NCI-H446 (cell line): Measurements from ENCODE around the gene AK6.
"Not testable (repeated sequence)": the region's sequence is repeated elsewhere in the genome, so short reads cannot be mapped to it uniquely, and the experiment has no call there.

ENCODE experiments used
- DNase-seq, 2 experiments: peaks; one replicate each; lab custom pipeline; 2025; lab: John Stamatoyannopoulos, UW

The AK6 gene

DNA sequence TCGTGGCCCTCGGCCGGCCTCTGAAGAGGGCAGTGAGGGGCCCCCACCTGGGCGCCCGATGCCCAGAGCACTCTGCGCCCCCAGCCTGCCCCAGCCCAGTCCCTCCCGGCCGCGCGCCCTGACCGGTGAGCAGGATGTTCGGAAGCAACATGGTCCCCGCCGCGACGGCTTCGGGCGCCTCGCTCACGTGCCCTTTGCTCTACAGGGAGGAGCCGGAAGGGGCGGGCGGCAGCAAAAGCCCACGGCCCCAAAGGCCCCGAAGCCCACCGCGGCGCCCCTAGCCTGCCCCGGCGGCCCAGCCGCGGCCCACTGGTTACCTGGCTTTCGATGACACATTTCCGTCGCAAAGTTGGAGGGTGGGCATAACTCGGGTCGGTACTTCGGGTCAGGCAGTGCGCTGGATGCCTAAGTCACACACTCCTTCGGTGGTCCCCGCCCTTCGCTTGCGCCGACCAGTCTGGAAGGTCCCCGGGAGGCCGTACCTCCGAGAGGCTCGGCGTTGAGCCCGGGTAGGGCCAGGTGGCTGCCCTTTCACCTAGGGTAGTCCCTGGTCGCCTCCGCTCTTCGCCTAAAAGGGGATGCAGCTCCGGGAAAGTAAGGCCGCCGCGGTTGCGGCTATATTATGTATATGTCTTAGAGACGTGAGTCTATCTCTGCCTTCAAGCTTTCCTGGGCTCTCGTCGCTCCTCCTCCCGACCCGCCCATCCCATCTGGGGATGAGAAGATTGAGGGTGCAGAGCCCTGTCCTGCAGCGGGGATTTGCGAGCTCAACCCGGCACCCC is at the start of gene AK6, which contains the start of the genes RAD17 and TAF9:
TSS of gene AK6 (minus strand) at position 181 of the 782 bp plus-strand sequence. CDS start at position 151, 30 bp downstream.
TSS of gene RAD17 (plus strand) at position 479 of the 782 bp plus-strand sequence. CDS start 2,391 bp downstream, outside the sequence.
TSS of gene TAF9 (minus strand) at position 181 of the 782 bp plus-strand sequence. CDS start 3,783 bp downstream, outside the sequence.
- peak; percentile 88 to 89 for DNase-seq

DNA sequence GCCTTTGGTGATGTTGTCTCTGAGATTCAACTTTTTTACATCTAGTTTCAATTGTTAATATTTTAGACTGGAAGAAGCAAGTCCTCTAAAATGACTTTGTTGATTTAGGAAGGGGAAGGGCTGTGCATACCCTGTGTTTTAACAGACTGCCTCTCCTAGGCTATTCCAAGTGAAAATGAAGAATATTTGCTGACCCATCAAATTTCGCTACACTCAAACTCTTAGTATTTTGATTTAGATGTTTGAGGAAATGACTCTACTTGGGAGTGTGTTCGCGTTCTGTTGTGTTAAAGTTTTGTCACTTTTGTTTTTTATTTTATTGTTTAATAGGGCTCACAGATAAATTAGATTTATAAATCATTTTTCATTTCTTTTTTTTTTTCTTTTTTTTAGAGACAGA is 49.2 kb upstream of the AK6 start:
- DNase-seq = no peak

DNA sequence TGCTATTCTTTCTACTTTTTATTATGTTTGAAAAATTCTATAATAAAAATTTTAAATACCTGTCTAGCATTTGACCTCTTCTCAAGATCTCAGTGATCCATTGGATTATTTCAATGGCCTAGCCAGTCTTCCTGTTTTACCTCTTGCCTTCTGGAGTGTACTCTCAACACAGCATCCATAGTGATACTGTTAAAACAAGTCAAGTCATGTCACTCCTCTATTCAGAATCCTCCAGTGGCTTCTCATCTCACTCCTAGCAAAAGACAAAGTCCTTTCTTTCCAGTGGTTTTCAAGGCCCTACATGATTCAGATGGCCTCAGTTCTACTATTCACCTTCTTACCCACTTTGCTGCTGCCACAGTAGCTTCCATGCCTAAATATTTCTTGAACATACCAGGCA is 47.4 kb upstream of the AK6 start:
- no peak for DNase-seq

DNA sequence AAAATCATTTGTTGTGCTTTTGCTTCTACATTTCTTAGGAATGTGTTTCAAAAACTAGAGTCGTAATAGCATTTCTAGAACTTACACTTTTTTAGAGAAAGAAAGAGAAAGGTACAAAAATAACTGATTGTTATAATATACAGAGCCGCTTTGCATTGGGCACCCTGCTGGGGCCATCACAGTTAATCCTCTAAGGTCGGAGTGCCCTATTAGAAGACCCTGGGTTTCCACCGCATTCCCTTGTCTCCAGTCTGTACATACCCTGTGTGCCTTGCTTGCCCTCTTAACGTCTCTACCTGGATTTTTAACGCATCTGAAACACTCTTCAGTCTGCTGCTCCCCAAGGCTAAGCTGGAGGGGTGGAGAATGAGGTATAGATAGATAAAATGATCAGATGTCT is 46.9 kb upstream of the AK6 start:
- no peak for DNase-seq

DNA sequence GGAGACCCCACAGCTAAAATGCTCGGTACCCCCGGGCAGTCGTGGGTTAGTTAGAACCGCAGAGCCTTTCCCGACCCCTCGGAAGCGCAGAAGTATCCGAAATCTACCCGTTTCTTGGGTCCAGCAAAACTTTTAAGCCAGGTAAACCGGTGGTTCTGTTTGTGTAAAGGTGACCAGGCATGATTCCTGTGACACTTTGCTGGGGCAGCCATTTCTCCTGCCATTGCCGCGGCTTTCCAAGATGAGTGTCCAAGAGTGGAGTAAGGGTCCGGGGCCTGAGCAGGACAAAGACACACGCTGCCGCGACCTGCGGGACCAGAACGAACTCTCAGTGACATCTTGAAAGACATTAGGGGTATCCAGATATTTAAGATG is 46.3 kb upstream of the AK6 start:
- no peak for DNase-seq

DNA sequence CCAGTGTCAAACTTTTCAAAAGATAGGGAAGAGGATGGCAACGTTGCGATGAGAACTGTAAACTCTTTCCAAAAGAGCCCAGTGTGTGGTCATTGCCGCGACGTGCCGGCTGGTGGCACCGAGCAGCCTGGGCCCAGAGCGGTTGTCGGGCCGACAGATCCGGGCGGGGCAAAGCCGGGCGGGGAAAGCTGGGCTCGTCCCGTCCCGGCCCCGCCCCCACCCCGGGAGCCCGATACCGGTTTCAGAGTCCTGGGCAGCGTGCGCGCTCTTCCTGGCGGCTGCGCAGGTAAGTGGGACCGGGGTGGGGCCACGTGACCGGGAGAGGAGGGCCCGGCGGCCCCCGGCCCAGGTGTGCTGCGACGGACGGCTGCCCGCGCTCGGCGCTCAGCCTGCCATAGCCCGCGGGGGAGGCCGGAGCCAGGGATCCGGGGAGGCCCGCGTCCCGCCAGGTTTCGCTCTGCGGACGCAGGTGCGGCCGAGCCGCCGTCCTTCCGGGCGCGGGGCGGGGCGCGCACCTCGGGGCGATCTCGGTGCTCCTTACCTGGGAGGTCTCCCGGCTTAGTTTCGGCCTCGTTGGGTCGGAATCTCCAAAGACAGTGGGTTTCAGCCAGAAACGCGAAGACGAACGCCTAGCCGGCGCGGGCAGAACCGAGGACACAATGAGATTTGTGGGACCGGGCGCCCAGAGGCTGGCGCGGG is 45.7 kb upstream of the AK6 start, which contains the start of gene MARVELD2:
TSS of gene MARVELD2 (plus strand) at position 232 of the 699 bp plus-strand sequence. CDS start 4,270 bp downstream, outside the sequence.
- DNase-seq = no peak

DNA sequence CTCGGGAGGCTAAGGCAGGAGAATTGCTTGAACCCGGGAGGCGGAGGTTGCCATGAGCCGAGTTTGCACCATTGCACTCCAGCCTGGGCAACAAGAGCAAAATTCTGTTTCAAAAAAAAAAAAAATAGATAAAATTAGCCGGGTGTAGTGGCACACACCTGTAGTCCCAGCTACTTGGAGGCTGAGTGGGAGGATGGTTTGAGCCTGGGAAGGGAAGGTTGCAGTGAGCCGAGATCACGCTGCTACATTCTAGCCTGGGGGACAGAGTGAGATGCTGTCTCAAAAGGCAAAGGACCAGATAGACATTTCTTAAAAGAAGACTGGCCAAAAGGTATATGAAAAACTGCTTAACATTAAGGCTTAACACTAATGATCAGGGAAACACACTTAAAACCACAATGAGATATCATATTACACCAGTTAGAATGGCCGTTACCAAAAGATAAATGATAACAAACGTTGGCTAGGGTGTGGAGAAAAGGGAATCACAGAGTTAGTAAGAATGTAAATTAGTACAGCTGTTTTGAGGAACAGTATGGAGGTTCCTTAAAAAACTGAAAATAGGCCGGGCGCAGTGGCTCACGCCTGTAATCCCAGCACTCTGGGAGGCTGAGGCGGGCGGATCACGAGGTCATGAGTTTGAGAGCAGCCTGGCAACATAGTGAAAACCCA is 35.5 kb upstream of the AK6 start:
- no peak for DNase-seq

DNA sequence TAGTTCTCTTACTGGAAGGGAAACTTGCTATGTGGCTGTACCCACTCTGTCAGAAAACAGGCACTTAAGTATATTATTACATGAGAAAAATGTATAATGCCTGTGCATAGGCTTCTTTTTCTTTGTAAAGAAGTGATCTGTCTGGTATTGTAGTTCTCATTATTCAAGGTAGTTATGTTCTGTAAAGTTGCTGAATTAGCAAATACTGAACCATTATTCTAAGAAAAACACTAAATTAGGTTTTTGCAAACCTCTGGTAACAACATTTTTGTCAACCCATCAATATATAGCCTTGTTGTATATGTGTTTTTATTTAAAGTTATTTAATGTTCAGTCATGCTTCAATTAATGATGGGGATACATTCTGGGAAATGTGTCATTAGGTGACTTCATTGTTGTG is 9.1 kb upstream of the AK6 start:
- DNase-seq = no peak

DNA sequence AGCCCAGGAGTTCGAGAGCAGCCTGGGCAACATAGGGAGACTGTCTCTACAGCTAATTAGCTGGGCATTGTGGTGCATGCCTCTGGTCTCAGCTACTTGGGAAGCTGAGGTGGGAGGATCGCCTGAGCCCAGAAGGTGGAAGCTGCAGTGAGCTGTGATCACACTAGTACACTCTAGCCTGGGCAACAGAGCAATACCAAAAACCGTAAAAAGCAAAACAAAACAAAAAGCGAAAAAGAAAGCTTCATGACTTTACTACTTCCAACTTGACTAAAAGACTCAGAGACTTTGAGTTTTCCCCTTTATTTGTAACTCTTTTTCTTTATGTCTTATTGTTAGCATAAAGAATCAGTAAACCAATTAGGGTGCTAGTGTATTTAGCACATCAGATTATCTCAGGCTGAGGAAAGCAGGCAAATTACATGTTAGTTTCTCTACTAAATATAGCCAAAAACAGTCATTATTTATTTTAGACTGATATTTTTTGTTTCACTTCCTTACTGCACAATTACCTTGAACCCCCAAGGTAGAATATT is 5.7 kb upstream of the AK6 start:
- no peak for DNase-seq

DNA sequence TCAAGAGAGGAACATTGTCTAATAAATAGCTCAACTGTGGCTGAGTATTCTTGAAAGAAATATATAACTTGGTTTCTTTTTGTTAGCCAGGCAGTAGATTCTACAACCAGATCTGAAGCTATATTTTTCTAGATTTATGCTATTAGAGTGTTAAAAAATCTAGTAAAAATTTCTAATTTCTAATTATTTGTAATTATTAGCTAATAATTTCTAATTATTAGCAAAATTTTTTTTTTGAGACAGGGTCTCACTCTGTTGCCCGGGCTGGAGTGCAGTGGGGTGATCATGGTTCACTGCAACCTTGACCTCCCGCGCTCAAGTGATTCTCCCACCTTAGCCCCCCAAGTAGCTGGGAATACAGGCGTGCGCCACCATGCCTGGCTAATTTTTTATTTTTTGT is 3.1 kb upstream of the AK6 start:
- DNase-seq = no peak

DNA sequence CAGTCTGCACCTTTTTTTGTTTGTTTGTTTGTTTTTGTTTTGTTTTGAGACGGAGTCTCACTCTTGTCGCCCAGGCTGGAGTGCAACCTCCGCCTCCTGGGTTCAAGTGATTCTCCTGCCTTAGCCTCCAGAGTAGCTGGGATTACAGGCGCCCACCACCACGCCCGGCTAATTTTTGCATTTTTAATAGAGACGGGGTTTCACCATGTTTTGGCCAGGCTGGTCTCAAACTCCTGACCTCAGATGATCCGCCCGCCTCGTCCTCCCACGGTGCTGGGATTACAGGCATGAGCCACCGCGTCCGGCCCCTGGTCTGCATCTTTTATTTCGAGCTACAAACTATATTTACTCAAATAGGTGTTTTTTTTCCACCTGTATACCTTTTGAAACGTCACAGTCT is 1.0 kb upstream of the AK6 start:
- DNase-seq = not testable (repeated sequence)

DNA sequence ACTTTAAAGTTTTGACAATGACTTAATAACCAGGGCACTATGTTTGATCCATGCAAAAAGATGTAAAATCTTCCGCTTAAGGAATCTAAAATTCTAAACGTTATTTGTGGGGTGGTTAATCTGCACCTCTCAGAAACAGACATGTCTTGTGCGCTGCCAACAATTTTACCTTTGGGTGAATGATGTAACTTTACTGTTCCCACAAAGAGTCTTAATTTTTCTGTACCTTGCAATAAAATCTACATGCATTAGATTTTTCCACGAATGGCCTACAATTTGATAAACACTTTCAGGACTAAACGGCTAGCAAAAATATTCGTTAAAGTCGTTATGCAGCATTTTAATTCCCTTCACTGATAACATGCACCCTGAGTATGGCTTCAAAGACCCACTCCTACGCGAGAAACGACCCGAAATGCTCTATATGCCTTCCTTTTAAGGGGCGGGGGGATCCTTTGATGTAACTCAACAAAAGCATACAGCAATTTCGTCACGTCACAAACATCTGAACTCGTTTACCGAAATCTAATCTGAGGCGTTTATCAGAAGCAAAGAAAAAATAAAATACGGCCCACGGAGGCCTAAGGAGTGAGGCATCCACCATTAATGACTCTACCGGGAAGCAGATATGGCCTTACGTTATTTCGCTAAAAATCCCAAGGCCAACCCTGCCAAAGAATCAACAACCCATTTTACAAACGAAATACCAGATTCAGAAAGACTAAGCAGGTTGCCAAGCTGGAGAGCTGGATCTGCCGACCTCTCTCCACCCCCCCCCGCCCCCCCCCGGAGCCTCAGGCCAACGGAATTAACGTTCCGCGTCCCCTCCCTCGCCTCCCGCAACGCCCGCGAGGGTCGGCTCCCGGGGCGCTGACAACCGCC is 621 bp downstream of the AK6 start:
- DNase-seq = peak in 1 of 2 experiments; percentile 27

DNA sequence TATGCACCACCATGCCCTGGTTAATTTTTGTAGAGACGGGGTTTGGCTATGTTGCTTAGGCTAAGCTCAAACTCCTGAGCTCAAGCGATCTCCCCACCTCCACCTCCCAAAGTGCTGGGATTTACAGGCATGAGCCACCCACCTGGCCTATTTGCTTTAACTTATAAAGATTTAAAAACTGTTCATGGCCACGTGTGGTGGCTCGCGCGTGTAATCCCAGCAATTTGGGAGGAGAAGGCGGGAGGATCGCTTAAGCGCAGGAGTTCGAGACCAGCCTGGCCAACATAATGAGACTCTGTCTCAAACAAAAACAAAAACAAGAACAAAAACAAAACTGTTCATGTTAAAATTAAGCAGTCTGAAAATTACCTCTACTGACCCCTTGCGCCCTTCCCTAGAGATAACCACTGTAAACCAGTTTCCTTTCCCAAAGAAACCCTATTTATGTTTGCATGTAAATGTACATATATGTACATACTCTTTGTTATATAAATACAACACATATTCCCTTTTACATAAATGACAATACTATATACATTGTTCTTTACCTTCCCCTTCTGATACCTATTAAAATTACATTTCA is 1.5 kb downstream of the AK6 start:
- no peak for DNase-seq

DNA sequence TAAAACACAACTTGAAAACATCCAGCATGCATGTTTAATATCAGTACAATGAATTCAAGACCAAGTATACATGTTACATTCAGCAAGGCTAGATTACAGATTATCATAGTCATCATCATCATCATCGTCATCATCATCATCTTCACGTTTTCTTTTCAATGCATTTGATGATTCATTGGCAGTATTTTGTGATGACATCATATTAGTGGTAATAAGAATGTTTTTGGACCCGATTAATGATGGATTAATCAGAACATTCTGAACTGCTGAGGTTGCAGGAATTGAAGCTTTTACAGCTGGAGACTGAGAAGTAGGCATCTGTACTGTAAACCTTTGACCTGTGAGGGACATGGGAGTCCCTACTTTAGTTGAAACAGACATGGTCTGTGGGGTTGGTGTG is 4.5 kb downstream of the AK6 start:
- DNase-seq = no peak

DNA sequence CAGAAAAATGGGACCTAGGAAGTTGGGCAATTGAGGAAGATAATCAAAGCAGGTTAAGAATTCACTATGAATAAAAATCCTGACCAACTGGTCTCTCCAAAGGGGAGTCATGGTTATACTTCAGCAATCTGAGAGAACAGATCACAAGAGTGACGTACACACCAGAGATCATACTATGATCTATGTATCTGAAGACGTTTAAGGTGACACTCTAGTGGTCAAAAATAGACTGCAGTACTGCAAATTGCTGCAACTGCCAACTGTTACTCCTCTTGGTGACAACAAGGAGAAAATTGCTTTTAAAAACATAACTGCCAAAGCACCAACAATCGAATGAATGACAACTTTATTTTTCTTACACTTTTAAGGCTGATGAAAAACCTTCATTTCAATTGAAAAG is 4.9 kb downstream of the AK6 start:
- DNase-seq = no peak

DNA sequence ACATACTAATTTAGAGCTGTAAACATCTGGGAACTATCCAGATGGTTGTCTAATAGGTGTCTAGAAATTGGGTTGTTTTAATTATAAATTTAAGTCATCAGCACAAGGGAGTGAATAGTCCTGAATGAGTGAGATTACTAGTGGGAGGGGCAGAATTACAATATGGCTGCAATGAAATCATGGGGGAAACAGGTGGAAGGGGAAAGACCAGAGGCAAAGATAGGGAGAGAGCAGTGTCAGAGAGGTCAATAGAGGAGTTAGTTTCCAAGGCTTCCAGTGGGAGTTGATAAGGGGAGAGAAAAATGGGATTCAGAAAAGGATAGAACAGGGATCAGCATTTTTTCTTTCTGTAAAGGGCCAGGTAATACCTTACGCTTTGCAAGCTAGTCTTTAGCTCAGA is 8.9 kb downstream of the AK6 start:
- no peak for DNase-seq

DNA sequence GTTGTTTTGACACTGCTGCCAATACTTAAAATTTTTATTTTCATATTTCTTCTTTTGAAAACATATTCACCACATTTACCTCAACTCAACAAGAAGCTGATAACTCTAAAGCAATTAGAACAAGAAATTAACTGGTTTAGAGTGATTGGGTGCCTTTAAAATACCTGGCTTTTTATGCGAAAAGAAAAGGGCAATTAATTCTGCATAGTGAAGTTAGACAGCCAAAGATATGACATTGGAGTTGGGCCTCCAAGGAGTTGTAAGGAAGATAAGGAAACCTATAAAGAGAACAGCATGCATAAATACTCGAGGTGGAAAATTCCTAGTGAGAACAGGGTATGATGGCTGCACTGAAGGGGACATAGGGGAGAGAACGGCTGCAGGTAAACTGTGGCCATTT is 9.6 kb downstream of the AK6 start:
- DNase-seq = no peak

DNA sequence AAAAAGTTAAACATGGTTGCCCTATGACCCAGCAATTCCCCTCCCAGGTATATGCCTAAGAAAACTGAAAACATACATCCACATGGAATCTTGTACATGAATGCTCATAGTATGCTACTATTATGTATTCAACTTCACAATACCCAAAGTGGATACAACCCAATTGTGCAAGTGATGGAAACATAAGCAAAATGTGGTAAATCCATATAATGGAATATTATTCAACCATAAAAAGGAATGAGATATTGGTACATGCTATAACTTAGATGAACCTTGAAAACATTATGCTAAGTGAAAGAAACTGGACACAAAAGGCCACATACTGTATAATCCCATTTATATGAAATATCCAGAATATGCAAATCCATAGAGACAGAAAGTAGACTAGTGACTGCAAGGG is 18.7 kb downstream of the AK6 start:
- DNase-seq = no peak

DNA sequence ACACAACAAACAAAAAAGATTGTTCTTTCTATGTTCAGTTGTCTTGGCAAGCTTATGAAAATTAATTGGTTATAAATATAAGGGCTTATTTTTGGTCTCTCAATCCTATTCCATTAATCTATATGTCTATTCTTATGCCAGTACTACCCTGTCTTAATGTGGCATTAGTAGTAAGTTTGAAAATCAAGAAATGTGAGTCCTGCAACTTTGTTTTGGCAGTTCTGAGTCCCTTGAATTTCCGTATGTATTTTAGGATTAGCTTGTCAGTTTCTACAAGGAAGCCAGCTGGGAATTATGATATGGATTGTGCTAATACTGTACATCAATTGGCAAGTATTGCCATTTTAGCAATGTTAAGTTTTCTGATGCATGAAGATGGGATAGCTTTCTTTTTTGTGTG is 26.2 kb downstream of the AK6 start:
- no peak for DNase-seq

DNA sequence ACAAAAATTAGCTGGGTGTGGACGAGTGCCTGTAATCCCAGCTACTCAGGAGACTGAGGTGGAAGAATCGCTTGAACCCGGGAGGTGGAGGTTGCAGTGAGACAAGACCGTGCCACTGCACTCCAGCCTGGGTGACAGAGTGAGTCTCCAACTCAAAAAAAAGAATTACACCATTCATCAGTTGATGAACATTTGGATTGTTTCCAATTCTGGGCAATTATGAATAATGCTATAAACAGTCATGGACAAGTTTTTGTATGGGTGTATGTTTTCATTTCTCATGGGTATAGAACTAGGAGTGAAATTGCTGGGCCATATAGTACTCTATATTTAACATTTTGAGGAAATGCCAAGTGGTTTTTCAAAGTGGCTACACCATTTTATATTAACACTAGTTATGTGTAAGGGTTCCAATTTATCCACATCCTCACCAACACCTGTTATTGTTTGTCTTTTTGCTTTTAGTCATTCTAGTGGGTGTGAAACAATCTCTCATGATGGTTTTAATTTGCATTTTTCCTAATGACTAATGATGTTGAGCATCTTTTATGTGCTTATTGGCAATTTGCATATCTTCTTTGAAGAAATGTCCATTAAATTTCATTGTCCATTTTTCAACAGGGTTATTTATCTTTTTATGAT is 27.7 kb downstream of the AK6 start:
- DNase-seq = no peak
